GM21723 (cell line): Measurements from ENCODE around the gene MYOD1.

Source experiments
- ATAC-seq: cut with Tn5 transposase; IDR thresholded peaks from one replicate; pipeline ENCODE4 v1.9.1; 2021; ENCODE audit warnings: mild to moderate bottlenecking, moderate library complexity; ENCODE audit not compliant: unreplicated experiment

MYOD1 gene

DNA sequence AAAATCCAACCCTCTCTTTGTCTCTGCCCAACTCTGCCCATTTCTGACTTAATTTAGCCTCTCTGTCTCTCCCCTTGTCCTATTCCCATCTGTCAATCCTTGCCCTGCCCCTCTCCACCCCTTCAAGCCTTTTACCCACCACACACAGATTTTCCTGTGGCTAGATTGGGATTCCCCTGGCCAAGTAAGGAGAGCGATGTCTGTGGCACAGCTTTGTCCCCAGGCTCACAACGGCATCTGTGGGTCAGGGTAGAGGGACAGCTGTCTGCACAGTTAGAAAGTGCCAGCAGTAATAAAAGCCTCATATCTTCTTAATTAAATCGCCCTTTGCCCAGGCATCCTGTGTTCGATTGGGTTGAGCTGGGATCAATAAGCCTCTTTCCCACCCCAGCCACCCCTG, 13.9 kb downstream of the MYOD1 start:
- no peak for ATAC-seq

DNA sequence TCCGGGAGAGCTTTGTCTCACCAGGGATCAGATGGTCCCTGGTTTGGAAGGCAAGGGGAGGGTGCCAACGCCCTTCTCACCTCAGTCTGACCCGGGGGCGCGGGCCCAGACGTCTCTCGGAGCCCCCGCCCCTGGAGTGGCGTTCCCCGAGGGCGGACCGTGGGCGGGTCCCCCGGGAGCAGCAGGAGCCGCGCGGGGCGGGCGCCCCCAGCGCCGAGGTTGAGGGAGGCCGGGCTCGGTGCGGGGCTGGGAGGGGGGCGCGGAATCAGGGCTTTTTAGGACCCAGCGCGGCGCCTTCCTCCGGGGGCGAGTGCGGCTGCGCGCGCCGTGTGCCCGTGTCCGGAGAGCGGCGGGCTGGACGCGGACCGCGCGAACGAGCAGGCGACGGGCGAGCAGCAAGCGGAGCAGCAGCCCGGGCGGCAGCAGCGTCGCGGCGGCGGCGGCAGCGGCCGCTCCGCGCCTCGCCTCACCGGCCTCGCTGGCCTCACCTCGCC, 15.1 kb downstream of the MYOD1 start, which contains the start of gene KCNC1:
KCNC1 (plus strand) TSS at position 364 of the 494 bp plus-strand sequence. CDS start 1,222 bp downstream, outside the sequence.
- ATAC-seq: no peak

DNA sequence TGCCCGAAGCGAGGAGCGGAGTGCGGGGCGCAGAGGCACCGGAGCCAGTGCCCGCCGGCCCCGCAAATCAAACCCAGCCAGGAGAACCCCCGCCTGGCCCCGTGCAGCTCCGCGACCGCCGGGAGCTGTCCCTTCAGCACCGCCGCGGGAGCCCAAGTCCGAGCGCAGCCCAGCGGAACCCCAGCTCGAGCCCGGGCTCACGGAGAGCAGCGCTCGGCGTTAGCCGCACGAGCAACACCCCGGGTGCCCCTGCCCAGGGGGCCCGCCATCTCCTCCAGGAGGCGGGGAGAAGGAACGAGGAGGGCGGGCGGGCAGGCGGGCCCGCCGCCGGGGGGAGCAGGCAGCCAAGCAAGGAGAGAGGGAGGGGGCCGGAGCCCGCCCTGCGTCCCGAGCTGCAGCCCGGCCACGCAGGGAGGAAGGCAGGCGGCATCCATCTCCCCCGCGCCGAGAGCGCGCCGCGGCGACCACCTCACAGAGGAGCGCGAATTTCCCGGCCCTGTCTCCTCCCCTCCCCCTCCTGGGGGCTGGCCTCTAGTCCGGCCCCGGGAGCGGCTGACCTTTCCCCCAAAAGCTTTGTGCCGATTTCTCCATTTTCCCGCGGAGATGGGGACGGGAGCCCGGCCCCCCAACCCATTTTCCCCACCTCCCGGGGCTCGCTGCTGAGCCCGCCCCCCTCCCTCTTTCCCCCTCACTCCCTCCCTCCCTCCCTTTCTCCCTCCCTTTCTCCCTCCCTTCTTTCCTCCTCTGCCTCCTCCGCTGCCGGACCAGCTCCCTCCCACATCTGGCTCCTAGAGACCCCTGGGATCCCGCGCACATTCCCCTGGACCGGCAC, 15.8 kb downstream of the MYOD1 start:
- ATAC-seq: peak; percentile 45

DNA sequence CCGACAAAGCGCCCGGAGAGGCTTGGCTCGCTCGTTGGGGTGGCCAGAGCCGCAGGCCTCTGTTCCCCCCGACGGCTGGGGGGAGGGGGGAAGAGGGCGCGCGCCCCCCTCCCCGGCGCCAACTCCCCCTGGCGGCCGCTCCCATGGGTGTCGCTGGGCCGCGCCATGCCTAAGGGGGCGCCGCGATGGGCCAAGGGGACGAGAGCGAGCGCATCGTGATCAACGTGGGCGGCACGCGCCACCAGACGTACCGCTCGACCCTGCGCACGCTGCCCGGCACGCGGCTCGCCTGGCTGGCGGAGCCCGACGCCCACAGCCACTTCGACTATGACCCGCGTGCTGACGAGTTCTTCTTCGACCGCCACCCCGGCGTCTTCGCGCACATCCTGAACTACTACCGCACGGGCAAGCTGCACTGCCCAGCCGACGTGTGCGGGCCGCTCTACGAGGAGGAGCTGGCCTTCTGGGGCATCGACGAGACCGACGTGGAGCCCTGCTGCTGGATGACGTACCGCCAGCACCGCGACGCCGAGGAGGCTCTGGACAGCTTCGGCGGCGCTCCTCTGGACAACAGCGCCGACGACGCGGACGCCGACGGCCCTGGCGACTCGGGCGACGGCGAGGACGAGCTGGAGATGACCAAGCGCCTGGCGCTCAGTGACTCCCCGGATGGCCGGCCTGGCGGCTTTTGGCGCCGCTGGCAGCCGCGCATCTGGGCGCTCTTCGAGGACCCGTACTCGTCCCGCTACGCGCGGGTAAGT, 16.6 kb downstream of the MYOD1 start:
- ATAC-seq: no peak

DNA sequence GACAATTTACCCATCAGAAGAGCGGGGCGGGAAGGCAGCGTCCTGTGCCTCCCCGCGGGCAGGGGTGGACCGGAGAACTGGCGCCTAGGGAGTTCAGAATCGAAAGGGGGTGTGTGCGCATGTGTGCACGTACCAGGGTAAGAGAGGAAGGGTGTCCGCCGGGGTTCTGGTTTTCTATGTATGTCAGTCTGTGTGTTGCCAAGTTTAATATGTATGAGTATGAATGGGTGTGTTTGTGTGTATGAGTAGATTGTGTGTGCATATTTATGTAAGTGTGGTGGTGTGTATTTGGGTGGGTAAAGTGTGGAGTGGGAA, 17.2 kb downstream of the MYOD1 start:
- ATAC-seq: no peak

DNA sequence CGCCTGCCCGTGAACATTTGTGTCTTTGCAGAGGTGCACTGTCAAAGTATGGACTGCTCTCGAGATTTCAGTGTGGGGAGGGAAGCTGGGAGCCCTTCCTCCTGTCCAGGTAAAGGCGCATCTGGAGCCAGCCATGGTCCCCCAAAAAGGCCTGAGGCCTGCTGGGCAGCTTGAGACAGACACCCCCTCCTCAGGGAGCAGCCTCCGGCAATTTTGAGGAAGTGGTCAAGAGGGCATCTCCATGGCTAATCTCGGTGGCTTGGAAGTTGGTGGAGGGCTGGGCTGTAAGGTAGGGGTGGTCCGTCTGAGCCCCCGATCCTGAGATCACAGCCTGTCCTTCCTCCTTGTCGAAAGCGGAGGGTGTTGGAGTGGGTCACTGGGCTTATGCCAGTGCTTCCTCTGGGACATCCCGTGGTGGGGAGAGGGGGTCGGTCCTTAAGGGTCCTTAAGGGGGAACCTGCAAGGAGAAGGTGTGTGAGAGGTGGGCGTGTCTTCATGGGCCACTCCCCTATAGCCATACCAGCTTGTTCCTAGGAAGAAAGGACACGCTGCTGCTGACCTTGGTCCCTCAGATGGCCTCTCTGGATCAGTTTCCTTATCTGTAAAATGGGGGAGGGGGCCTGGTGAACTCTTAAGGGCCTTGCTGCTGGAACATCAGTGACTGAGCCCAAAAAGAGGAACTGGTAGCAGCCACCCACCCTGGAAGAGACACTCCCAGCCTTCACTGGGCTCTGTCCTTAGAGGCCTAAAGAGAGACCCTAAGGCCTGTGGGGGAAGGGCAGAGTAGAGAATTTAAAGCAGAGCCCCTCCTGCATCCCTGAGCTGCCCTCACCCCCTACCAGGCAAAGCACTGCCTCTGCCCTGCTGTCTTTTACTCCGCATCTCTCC, 17.8 kb downstream of the MYOD1 start:
- no peak for ATAC-seq

DNA sequence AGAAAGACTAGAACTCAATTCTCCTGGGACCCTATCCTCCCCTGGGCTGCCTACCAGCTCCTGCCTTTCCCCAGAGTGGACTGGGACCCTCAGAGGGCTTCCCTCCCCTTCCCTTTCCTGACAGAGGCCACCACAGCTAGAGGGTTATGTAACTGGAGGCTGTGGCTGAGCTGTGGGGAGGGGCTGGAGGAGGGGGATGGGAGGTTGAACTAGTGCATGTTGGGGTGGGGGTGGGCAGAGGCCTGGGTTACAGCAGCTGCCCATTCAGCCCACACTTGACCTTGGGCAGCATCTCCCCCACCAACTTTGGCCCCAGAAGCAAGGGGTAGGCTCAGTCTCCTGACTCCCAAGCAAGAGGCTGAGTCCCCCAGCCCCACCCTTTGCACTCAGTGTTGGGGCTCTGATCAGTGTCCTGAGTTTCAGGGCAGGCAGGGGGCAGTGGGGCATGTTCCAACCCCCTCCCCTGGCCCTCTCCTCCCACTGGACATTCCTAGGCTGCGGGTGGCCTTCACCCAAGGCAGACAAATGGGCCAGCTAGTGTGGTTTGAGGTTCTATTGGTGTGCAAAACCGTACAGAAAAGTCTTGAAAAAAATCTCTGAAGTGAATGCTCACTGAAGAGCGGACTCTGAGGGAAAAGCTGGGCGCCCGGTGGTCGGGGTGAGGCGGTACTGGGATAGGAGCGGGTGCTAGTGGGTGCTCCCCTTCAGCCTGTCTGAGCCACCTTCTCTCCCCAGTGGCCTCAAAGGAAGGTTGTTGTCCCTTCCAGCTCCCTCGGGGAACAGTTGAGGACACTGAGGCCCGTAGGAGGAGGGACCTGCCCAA, 19.0 kb downstream of the MYOD1 start:
- ATAC-seq: no peak

DNA sequence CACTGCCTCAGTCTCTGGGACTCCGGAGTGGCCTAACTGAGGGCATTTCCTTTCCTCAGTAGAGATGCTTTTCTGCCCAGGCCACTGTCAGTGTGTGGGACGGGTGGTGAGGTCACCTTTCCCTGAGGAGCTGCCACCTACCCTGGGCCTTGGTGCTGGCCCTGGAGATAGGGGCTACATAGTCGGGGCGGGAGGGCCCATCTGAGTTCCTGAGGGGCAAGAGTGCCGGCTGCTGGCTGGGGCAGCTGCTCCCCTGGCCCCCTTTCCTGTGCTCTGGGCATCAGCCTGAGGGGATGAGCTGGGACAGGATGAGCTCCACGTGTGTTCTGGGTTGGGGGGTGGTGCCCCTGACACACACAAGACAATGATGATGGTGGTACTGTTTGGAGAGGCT, 20.6 kb downstream of the MYOD1 start:
- ATAC-seq: no peak

DNA sequence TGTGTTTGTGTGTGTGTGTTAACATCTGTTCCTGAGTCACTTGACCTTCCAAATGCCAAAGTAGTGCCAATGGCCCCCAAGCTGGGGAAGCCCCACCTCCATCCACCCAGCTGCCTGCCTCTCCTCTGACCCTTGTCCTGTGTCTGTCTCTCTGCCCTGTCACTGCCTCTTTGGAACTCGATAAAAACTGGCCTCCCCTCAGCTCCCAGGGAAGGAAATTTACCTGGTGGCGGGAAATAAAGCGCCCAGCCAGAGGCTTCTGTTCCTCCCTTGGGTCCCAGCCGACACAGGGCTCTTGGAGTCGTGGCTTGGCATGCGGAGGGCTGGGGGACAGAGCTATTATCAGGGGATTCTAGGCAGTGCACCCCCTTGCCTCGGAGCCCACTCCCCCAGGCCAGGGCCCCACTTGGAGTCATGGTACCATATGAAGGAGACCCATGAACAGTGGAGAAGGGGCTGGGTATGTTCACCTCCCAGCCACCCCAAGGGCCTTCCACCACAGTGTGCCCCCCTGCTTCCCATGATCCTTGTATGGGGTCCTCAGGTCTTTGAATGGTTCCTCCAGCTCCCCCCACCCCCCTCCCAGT, 21.4 kb downstream of the MYOD1 start:
- no peak for ATAC-seq

DNA sequence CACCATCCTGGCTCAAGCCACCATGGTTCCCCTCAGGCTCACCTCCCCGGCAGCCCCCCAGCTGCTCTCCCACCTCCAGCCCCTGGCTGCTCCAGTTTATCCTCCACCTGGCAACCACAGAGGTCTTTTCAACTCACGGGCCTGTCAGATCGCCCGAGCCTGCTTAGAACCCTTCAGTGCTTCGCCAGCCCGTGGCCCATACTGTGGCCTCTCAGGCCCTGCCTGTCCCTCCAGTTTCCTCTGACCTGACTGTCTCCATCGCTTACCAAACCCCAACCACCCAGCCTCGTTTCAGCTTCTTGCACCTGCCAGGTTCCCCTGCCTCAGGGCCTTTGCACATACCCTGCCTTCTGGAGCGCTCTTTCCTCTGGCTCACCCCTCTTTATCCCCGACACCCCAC, 22.1 kb downstream of the MYOD1 start:
- ATAC-seq: no peak

DNA sequence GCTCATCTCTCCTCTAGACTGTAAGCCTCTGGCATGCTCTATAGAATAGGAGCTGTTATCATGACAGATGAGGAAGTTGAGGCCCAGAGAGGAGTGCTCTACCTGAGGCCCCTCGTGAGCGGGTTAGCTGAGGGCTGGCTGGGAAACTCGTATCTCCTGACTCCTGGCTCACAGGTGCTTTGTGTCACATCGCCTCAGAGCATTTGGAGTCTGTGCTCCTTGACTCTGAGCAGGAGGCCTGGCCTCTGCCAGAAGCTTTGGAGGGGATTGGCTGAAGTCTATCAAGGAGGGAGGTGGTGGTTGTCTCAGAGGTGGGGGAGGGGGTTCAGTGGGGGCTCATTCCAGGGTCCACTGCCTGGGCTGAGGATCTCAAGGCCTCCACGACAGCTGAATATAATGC, 22.6 kb downstream of the MYOD1 start:
- no peak for ATAC-seq

DNA sequence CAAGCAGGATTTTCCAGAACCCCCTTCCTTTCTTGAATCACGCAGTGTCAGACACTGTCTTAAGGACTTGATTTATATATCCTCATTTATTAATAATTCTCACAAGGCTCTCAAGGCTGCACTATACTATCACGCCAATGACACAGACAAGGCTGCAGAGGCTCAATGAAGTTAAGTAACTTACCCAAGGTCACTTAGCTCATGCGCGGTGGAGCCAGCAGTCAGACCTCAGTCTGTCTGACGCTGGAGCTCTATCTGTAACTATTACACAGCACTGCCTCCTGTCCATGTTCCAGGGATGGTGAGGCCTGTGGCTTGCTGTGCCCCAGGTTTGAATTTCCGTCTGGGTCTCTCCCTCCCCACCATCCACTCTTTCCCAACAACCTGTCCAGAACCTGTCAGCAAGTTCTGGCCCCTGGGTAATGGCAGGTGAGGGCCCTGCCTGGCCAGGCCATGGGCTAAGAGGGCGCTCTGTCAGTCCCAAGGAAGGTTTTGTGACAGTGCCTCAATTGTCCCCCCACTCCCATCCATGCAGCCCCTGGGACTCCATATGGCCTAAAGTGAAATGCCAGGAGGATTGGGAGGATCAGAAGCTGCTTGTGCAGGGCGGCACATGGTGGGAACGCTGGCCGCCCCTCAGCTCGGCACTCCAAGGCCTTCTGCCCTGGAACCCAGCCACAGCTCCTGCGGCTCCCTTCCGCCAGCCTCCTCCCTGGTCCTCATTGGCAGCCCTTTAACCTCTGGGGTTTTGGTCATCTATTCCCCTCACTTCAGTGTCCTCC, 23.8 kb downstream of the MYOD1 start:
- no peak for ATAC-seq

DNA sequence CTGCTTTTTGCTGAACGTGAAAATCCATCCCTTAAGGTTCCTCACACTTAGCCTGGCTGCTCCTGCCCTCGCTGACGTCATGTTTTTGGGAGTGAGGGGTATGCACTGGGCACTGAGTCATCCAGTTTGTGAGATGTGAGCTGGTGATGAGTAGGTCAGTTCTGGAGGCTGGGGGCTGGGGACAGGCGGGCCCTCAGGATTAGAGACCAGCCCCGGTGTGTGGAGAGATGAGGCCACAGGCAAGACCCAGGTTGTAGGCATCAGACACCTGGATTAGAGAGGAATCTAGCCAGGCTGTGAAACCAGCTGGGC, 24.4 kb downstream of the MYOD1 start:
- no peak for ATAC-seq

DNA sequence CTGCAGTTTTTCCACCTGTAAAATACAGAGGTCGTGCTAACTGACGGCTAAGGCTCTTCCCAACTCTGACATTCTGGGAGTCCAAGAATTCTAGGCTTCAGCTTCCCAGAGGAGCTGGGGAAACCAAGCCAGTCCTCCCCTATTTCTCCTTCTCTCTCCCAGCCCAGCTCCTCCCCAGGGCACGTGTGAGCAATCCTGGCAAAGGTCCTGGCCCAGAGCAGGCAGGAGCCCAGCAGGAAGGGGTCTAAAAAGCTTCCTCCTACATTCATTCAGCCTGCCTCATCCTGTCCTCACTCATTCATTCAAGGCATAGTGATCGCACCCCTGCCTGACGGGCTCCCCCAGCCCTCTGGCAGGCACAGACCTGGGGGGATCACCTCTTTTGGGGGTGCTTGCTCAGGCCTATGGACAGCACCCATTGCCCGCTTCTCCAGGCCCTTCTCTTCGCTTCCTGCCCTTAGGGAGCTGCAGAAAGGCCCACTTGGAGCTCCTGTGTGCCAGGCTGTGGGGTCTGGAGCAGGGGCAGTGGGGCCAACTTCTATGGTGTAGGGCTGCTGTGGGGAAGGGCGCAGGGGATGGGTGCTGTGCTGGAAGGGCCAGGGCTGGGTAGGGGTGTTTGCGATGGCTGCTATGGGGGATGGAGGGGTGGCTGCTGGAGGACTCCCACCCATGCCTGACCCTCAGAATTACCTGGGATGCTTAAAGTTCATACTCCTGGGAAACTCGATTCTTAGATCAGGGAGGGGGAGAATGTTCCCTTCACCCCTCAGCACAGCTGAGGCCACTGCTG, 25.0 kb downstream of the MYOD1 start:
- ATAC-seq: no peak

DNA sequence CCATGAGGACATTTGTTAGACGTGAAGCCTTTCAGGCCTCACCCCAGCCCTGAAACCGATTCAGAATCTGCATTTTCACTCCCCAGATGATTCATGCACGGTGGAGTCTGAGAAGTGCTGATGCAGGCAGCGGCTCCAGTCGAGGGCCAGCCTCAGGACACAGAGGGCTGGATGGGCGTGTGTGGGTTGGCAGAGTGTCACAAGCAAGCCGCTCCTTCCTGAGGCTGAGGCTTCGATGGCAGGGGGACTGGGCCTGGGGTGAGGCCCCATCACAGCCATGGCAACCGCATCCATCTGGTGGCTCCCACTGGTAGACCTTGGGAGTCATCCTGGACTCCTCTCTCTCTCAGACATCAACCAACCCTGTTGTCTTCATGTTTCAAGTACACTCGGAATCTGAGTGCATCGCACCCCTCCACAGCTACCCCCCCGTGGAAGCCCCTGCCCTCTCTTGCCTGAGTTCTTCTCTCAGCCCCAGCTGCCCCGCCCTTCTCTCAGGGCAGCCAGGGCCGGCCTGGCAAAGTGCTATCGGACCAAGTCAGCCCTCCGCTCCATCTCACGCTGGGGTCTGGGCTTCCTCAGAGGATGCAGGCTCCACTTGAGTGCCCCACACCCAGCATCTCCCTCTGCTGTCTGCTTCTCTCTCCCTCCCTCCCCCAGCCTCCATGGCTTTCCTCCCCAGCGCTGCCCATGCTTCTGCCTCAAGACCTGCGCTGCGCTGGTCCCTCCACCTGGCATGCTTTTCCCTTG, 25.8 kb downstream of the MYOD1 start:
- ATAC-seq: no peak

DNA sequence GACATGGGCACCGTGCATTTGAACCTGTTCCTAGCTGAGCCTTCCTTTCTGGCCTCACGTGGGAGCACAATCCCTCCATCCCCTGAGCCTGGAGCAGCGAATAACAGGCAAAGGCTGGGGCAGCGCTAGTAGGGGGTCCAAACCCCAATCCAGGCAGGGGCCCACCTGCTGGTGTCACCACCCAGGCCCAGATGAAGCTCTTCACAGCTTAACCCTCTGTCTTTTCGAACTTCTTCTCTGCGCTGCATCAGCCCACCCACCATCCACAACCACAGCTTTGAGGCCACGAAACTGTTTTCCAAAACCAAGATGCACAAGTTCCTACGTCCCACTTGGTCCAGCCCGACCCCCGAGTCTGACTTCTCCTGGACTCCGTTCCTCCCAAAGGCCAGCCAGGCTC, 26.7 kb downstream of the MYOD1 start:
- ATAC-seq: no peak

DNA sequence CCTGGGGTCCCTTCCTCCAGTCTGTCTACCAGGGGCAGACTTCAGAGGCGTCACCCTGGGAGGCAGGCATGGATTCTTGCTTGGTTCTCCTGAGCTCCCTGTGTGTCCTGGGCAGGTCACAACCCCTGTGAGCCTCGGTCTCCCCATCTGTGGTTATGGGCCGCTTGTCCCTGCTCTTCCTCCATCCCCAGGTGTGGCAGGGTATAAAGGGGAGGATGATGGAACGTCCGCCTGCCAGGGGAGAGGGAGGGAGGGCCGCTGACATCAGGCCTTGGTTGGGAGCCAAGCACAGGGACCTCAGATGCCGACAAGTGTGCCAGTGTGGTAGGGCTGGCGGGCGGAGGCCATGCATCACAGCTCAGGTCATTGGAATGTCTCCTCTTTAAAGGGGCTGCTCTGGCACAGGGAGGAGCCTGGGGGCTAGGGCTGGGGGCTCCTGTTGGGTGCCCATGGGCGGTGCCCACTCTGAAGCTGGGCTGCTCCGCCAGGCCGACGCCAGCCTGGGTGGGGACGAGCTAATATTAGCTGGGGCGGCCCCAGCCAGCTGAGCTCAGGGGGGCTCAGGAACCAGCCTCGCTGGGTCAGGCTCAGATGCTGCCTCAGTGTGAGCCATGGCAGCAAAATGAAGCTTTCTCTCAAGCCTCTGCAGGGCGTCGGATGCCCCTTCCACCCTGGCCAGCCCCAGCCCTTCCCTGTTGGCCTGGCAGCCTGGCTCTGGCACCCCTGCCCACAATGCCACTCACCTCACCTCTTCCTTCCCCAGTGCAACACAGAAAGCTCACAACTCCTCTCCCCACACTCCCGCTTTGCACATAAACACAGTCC, 28.0 kb downstream of the MYOD1 start:
- ATAC-seq: no peak
